ENCODE measurements around the gene SUPT3H. TPM values are rescaled to one million over a fixed set of nuclear protein-coding genes. Genes with fewer than 3 reads are reported as not detected.

The SUPT3H gene
- total RNA-seq, 1 experiment from 2014 or later, result 5.3 TPM

DNA sequence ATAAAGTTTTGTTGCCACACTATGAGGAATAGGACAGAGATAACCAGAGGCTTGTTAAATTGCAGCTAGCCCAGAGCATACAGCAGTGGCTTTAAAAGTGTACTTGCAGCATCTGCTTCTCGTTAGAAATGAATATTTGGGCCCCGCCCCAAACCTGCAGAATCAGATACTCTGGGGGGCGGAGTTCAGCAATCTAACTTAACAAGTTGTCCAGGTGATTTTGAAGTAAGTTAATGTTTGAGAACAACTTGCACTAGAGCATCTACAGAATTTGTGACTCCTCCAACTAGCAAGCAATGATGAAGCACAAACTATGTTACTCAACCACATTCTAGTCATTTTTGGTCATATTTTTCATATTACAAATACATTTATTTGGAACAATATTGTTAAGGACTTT is 10.6 kb upstream of the SUPT3H start:
- DNase-seq (ENCODE audit: low spot score), result no peak

DNA sequence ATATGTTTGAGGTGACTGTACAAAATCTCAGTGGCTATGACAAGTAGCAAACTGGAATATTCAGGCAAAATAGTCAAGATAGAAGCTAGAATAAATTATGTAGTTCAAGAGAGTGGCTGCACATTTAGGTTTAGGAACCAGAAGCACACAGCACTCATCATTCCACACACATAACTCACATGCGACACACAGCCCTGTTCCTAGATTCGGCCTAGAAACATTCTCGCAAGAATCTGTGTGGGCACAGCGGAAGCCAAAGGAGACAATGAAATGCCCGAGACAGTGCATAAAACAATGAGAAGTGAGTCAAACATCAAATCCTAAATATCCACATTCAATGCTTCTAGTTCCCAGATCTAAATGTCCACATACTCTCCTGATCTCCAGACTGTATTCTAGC is 9.5 kb upstream of the SUPT3H start:
- DNase-seq (ENCODE audit: low spot score), result no peak

DNA sequence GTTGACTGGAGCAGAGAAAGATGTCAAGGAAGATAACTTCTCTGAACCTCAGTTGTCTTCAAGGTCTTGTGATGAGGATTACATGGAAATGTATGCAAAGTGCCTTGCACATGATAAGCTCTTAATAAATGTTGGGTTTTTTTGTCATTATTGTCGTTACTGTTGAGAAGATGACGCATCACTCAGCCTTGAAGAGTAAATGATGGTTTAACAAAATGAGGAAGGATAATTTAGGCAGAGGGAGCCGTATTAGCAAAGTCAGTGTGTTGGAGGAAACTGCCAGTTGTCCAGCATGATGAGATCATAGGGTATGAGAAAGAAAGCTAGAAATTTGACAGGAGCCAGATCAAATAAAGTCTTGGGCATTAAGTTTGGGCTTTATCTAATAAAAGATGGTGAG is 8.8 kb upstream of the SUPT3H start:
- no peak for DNase-seq (ENCODE audit: low spot score)

DNA sequence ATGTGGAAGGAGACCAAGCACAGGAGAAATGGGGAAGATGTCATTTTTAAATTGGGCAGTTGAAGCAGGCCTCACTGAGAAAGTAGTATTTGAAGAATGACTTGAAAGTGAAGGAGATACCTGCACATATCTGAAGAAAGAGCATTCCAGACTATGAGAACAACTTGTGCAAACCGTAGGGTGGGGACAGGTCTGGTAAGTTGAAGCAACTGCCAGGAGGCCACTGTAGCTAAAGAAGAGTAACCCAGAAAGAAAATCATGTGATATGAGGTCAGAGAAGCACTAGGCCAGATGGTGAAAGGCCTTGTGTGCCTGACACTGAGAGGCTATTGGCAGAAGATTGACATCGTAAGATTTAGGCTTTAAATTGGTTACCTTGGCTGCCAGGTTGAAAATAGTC is 4.7 kb upstream of the SUPT3H start:
- no peak for DNase-seq (ENCODE audit: low spot score)

DNA sequence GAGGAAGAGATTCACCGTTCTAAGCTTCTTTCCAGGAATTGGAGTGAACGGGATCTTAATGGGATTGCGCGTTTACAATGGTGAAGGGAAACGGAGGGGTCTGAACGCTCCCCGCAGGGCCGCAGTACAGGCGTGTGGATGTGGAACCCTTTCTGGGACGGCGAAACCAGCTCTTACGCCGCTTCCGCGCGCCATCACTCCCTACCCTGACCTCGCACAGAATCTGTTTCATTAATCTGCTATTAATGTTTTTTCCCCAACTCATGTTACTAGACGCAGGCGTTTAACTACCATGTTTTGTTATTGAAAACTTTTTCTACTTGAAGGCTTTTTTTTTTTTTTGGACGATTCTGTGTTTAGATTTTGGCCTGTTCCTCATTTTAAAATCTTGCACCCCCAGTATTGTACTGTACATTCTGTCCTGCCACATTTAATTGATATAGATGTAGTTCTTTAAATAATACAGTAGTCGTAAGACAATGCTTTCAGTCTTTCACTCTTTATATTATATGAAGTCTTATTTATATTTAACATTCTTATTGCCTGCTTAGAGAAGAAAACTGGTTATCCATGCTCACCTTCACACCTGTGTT is 696 bp upstream of the SUPT3H start:
- DNase-seq (ENCODE audit: low spot score), result no peak

DNA sequence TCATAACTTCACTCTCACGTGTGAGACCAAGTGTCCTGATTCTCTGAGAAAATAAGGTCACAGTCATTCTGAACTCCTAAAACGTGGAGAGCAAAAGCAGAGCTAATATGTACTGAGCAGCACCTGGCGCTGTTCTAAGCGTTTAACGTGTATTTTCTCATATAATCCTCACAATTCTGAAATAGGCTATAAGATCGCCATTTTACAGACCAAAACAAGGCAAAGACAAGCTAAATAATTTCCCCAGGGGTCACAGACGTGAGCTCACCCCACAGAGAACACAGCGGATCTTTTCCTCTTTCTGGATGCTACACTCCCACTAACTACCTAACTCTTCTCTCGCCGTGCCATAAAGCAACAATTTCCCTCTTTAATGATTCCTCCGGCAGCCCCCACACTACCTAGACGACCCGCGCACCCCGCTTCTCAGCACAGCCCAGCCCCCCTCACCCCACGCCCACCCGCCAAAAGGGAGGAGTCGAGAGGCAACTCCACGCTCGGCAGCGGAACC is 636 bp downstream of the SUPT3H start:
- no peak for DNase-seq (ENCODE audit: low spot score)

DNA sequence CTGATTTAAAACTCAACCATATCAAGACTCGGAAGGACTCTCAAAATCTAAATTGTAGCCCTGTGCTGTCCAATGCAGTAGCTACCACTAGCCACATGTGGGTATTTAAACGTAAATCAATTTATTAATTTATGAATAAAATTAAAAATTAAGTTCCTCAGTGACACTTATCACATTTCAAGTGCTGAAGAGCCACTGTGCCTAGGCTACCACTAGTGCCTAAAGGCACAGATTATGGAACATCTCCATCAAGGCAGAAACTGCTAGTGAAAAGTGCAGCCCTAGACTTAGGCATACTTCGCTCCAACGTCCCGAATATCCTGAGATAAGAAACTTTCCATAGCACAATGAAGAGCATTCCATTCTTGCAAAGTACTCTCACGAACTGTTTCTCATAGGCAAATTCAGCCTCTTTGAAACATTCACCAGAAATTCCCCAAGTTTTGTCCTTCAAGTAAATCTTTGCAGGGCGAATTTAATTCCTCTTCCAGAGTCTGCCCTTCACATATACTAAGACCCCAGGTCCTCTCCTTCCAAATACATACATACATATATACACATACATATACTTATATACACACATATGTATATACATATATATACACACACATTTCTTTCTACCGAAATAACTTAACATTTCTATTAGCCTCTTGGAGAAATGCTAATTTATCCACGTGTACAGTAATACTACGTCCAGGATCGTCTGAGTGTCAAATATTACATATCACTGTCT is 1.3 kb downstream of the SUPT3H start:
- no peak for DNase-seq (ENCODE audit: low spot score)

DNA sequence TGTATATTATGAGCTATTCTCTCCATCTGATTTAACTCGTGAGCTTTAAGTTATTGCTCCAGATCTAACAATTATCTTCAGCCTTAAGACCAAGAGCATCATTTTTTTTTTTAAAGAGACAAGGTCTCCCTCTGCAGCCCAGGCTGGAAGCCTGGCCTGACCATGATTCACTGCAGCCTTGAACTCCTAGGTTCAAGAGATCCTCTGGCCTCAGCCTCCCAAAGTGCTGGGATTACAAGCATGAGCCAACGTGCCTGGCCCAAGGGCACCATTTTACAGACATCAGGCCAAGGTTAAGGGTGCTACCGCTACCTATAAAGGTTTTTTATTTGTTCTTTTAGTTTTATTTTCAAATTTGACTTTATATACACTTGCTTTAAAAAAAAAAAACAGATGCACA is 2.3 kb downstream of the SUPT3H start:
- no peak for DNase-seq (ENCODE audit: low spot score)

DNA sequence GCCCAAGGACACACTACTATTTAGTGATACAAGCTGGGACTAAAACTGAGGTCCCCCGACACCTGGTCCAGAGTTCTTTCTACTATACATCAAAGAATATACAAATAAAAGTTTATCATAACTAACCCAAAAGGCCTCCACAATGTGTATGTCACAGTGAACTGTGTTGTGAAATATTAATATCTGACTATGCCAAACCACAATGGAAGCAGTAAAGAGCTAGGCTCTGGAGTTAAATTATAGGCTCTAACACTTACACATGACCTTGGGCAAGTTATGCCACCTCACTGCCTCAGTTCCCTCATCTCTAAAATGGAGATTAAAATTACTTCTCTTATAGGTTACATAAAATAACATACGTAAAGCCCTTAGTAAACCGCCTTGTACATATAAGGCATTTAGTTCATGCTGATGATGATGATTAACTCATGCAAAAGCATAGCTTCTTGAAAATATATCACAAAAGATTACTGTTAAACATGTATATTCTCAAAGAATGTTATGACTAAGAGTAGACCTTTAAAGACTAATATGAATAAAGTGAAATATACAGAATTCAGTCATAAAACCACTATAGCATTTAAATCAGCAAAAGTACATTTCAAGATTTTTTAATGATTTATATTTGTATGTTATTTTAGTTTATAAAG is 5.7 kb downstream of the SUPT3H start:
- DNase-seq (ENCODE audit: low spot score), result no peak

DNA sequence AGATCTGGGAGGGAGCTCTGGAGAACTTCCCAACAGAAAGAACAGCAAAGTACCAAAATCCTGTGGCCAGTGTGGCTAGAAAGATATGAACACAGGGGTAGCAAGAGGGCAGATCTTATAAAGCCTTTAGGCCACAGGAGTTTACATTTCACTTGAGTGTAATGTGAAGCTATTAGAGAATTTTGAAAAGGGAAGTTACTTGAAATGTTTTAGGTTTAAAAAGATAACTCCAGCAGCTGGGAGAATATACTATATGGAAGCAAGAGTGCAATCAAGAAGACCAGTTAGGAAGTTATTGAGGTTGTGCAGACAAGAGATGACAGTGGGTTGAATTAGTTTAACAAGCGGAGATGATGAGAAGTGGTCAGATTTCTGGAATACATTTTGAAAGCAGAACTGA is 7.9 kb downstream of the SUPT3H start:
- DNase-seq (ENCODE audit: low spot score), result no peak

DNA sequence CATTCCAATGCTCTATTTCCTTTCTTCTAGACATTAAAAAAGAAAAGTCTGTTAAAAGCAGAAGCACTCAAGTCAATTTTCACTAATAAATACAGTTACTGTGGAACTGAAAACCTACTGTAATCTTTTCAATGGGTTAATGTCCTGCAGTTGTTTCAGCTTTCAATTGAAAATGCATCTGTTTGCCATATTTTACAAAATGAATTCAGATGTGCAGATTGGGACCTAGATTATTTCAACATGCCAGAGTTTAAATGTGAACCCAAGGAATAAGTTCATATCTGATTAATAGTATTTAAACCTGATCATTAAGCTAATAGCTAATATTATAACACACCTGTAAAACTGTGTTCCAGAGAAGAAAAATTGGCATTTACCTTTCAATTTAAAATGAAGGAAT is 9.7 kb downstream of the SUPT3H start:
- DNase-seq (ENCODE audit: low spot score), result no peak

DNA sequence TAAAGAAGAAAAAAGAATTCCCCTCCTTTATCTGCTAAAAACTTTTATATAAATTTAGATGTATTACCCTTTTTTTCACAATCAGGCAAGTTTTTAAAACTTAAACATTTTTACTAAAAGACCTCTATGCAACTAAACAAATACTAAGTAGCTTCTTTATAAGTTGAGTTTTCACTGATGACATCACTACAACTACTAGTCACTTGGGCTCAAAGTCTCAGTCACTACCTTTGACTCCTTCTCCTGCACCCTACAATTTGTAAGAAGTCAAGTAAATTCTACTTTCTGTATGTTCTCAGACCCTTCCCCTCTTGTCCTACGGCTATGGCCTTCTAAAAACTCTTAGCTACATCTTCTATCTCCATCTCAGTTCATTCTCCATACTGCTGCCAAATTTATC is 11.2 kb downstream of the SUPT3H start:
- no peak for DNase-seq (ENCODE audit: low spot score)

DNA sequence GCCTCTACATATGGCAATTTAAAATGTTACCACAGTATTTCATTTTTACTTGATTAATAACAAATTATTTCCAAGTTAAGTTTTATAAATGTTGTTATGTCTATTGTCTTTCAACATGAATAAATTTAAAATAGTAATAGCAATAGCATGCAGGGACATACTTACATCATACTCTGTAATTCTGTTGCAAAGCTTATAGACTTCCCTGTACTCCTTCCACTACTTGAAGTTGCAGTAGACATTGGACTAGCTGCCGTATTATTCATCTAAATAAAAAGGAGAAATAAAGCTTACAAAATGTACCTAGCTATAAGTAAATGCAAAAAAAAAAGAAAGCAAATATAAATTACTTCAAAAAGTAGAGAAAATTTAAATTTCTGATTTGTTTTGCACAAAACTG is 12.7 kb downstream of the SUPT3H start:
- DNase-seq (ENCODE audit: low spot score), result no peak

DNA sequence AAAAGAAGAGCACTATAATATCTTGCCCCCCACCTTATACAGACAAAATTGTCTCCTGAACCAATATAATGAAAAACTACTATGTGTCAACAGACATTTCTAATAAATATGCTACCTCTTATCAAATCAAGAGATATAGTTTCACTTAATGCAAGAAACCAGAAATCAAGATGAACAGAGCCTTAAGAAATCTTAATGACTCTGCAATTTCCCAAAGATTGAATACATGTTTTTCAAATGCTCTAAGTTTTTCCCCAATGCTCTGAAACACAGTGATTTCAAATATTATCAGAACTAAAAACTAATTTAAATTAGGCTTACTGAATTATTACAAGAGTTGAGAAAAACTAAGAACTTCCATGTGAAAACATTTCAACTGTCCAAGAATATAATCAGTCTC is 13.3 kb downstream of the SUPT3H start:
- DNase-seq (ENCODE audit: low spot score), result no peak

DNA sequence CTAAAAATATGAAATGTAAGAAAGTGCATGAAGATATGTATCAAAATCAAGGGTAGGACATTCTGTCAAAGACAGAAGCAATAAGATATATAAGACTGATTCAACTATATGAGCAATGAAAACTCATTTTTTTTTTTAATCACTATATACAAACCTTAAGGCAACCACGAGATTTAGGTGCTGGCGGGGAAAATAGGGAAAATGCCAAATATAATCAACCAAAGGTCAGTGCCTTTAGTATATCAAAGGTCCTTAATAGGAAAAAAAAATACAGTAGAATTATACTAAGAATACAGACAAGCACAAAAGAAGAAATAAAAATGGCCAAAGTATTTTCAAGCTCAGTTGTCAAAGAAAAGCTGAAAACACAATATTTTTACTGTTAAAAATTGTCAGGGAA is 24.1 kb downstream of the SUPT3H start:
- no peak for DNase-seq (ENCODE audit: low spot score)

DNA sequence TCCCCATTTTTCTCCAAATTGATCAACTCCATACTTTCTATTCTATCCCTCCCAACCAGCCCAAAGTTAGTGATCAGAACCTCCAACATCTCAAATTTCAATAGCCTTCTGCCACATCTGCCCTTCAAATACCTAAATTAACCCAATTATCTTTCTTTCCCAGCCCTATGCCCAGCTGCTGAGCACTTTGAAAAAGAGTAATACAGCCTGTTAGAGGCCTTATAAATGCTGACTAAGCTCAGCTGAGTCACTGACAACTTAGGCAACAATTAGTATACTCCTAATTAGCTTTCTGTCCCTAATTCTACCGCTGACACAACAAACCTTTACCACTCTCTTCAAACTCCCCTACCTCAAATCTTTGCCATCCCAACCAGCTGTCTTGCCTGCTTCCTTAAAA is 26.1 kb downstream of the SUPT3H start:
- DNase-seq (ENCODE audit: low spot score), result no peak

DNA sequence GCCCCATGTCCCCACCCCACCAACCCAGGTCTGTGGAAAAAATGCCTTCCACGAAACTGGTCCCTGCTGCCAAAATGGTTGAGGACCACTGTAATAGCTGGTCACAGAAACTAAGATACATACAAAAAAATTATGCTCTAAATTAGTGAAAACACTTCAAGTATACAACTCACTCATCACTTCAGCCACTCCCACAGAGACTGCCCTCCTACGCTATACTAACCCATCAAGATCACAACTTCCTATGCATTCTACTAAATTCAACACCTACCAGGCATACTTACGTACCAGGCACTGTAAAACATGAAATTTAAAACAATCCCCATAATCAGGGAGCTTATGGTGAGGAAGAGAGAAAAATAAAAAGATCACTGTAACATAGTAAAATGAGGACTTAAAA is 26.7 kb downstream of the SUPT3H start:
- no peak for DNase-seq (ENCODE audit: low spot score)

DNA sequence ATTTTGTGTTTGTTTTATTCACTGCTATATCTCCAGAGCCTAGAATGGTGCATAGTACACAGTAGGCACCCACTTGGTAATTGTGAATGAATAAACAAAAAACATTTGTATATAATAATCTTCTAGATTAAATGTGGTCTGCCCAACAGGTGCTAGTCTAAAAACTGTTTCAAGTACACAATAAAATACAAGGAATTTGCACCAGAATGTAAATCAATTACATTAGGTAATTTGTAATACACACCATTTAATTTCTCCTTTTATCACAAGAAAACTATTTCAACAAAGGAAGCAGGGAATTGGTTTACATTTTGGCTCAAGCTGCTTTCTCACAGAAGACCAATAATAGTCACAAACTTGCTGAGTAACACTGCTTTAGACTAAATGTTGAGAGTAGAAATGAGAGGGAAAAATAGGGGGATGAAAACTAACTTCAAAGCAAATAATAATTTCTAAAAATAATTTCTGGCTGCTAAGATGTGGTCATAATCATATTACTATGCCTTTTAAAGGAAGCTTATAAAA is 27.5 kb downstream of the SUPT3H start:
- no peak for DNase-seq (ENCODE audit: low spot score)

DNA sequence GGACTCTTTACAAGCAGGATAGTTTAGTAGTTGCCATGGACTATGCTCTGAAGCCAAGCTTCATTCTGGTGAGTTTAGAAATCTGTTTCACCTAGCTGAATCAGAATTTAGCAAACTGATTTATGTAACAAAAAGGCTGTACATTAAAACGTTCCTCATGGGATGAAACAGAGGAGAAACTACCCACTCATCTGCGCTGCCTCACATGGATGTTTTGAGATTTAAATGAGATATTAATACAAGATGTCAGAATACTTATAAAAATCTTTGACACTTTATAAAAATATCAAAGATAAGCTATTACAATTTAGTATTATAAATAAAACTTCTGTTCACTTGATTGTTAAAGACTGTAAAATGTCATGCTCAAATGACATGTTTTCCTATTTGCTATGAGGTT is 32.8 kb downstream of the SUPT3H start:
- DNase-seq (ENCODE audit: low spot score), result no peak

DNA sequence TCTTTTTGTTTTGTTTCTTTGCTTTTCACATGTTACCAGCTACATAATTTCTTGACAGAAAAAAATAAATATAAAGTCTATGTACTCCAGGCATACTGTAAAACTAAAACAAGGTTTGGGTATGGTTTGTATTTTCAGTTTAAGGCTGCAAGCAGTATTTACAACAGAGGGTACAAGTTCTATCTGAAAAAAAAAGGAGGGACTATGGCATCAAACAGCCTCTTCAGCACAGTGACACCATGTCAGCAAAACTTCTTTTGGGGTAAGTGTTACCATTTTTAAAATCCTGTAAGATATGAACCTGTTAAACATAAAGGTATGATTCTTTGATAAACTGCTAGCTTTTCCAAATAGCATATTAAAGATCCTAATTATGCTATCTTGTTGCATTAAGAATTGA is 49.2 kb downstream of the SUPT3H start:
- no peak for DNase-seq (ENCODE audit: low spot score)

DNA sequence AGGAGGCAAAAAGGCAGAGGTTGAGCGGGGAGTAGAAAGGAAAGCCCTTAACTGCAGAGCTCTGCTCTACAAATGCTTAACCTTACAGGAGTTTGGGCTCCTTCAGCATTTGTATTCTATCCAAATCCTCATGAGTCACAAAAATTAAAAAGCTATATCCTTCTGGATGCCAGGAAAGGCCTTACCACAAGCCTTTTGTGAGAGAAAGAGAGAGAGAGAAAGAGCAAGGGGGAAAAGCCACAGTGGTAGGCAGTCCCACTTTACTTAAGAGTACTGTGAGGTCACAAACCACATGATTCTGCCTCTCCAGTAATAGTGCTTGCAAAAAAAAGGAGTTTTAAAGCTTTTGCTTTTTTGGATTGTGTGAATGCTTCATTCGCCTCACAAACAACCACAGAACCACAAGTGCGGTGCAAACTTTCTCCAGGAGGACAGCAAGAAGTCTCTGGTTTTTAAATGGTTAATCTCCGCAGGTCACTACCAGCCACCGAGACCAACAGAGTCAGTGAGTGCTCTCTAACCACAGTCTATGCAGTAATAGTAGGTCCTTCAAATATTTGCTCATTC is 49.7 kb downstream of the SUPT3H start, which contains the start of gene RUNX2:
TSS of gene RUNX2 (plus strand) at position 375 of the 567 bp plus-strand sequence. CDS start 397 bp downstream, outside the sequence.
- DNase-seq (ENCODE audit: low spot score), result peak; percentile 77

DNA sequence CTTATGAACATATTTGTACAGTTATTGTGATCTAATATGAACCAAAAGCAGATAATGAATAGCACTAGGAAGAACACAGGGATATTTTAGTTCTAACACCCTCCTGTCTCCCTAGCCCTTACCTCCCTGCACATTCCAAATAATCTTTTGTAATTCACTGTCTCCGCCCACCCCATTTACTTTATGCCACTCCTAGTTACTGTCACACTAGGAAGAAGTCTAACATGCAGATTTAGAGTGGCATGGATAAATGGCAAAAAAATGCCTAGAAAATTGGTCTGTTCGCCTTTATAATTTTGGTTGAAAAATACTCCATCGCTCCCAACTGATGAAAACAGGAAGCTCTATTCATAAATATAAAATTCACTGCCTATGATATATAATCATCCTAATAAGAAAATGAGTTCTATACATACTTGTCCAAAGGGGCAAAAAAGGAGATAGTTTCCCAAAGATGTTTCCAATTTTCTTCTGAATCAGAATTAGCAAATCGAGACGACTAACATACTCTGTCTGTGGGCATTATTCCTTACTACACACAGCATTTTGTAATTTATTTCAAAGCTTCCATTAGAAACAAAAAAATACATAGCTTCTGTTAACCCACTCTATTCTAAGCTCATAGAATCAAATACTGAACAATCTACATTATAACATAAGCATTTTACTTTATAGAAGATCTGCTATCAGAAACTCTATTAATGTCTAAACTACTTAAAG is 50.9 kb downstream of the SUPT3H start:
- DNase-seq (ENCODE audit: low spot score), result peak; percentile 19

Measured in A172 (cell line).